Kidney epithelial cell (primary cell): ENCODE data around the gene CCHCR1. TPM values are rescaled to one million over a fixed set of nuclear protein-coding genes. Genes with fewer than 3 reads are reported as not detected.
"Not testable (repeated sequence)": the region's sequence is repeated elsewhere in the genome, so short reads cannot be mapped to it uniquely, and the experiment has no call there.

Experiments
- DNase-seq: peaks from one replicate; pipeline ENCODE4 v3.0.0-alpha.2; 2010; ENCODE audit warnings: low read depth
- H3K27me3 ChIP-seq: 2 replicates; pipeline ENCODE4 v1.6.0; 2011; ENCODE audit warnings: low read length; ENCODE audit not compliant: control insufficient read depth, insufficient read depth
- H3K36me3 ChIP-seq: 2 replicates; pipeline ENCODE4 v1.5.1; 2011; ENCODE audit warnings: low read length; ENCODE audit not compliant: control insufficient read depth, insufficient read depth
- H3K4me3 ChIP-seq: 2 replicates; pipeline ENCODE4 v1.5.1; 2011; ENCODE audit warnings: low read depth, mild to moderate bottlenecking, control low read depth, low read length
- total RNA-seq: library from RNA; depleted of rRNA; stranded (reverse); fragments of >200 nt; gene quantifications from 2 replicates; pipeline ENCODE4 v1.2.3, GENCODE V29; 2015
- TF ChIP-seq, protein P1 (sequence below): IDR thresholded peaks from 2 replicates; pipeline ENCODE4 v1.5.1; 2011; ENCODE audit warnings: mild to moderate bottlenecking, moderate library complexity, low read length, control low read depth, inconsistent platforms; ENCODE audit not compliant: insufficient read depth, poor library complexity, severe bottlenecking

The CCHCR1 gene
- total RNA-seq, 1 donor from 2014 or later, result 20.2 TPM

DNA sequence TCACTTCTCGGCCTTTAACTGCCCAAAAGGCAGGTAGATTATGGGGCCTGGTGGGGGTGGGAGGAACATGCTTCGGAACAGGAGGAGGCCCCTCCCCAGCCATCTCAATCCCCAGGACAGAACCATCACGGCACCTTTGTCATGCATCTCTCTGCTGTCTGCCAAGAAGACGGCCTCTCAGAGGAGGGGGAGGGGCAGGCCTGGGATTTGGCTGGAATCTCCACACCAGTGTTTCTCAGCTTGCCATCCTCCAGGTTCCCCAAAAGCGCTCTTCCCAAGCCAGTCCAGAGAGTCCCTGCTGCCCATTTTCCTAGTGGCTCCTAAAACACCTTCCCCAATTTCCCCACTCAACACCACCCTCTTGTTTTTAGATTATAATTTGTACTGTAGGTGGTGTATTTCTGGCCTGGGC is 15.4 kb upstream of the CCHCR1 start:
- DNase-seq, result no peak
- TF ChIP-seq, protein P1, sequence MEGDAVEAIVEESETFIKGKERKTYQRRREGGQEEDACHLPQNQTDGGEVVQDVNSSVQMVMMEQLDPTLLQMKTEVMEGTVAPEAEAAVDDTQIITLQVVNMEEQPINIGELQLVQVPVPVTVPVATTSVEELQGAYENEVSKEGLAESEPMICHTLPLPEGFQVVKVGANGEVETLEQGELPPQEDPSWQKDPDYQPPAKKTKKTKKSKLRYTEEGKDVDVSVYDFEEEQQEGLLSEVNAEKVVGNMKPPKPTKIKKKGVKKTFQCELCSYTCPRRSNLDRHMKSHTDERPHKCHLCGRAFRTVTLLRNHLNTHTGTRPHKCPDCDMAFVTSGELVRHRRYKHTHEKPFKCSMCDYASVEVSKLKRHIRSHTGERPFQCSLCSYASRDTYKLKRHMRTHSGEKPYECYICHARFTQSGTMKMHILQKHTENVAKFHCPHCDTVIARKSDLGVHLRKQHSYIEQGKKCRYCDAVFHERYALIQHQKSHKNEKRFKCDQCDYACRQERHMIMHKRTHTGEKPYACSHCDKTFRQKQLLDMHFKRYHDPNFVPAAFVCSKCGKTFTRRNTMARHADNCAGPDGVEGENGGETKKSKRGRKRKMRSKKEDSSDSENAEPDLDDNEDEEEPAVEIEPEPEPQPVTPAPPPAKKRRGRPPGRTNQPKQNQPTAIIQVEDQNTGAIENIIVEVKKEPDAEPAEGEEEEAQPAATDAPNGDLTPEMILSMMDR, result no peak
- no peaks in the 10 kb centered on the region for H3K36me3 ChIP-seq

DNA sequence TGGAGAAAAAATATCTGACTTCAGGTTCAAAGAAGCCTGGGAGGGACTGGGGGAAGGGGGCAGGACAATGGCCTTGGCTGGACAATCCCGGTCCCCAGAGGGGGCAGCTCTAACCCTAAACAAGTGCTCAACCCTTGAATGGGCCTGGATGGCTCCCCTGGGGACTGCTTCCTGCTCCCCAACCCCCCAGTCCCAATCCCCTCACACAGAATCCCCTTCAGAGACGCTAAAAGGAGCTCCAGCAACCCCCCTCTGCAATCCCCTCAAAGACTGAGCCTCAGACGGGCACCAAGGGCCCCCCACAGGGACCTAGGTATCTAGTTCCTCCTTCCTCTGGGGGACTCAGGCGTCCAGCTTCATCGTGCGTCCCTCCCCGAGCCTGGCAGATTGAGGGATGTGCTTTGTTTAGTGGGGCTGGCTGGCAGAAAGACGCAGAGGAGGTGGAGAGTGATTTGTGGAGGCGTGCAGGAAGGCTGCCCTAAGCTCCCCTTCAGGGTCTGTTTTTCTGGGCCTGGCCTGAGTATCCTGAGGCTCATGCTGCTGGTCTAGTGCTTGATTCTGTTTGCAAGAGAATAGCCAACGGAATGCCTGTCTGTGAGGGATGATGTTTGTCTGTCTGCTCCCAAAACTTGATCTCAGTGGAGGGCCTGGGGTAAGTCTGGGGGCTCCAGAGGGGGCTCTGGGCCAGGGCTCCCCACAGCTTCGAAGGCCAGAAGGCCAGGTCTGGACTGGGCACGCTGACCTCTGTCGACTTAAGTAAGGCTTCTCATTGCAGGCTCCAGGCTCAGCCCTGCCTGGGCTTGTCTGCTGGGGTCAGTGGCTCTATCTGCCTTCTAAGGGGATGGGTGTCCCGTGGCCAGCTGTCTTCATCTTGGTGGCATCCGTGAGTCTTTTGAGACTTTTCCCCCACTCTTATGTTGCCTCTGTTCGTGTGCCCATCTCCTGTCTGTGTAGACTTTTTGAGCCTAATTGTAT is 14.6 kb upstream of the CCHCR1 start:
- TF ChIP-seq, protein P1, result no peak
- Histone ChIP-seq H3K27me3 (no peaks in the 10 kb centered on the region), H3K36me3 (no peaks in the 10 kb centered on the region), H3K4me3 (no peak overlapping the region)
- DNase-seq, result no peak

More for the DNA sequence above, 15.4 kb upstream of the CCHCR1 start:
- Histone ChIP-seq H3K27me3 (no peaks in the 10 kb centered on the region), H3K4me3 (no peak overlapping the region)

DNA sequence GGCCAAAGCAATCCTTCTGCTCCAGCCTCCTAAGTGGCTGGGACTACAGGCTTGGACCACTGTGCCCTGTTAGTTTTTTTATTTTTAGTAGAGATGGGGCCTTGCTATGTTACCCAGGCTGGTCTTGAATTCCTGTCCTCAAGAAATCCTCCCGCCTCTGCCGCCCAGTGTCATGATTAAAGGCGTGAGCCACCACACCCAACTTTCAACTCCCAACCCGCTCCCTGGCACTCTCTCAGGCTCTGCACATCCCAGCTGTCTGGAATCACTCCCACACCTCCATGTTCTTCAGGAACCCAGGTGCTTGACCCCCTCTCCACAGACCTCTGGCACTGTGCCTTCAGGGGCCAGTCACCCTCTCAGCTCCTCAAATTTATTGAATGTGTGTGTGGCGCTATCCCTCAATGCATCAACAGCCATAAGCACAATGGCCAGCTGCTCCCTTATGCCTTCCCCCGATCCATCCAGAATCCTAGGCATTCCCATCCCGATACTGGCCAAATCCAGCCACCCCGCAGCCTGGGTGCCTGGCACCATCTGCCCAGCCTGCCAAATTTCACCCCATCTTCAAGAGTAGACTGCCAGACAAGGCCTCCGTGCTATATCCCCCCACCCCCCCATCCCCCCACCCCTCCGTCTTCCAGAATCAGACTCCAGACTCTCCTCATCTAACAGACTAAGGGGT is 13.5 kb upstream of the CCHCR1 start:
- Histone ChIP-seq H3K27me3 (no peaks in the 10 kb centered on the region), H3K36me3 (no peaks in the 10 kb centered on the region), H3K4me3 (no peak overlapping the region)
- TF ChIP-seq, protein P1, result no peak
- DNase-seq, result no peak

DNA sequence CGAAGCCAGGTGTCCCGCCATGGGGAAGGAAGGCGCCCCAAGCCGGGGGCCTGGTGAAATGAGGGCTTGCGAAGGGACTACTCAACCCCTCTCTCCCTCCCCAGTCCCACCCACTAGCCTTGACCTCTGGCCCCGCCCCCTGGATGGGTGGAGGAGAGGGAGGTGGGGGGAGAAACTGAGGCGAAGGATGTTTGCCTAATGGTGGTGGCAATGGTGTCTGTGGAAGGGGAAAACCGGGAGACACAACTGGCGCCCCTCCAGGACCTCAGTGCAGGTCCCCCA is 12.9 kb upstream of the CCHCR1 start, which contains the start of gene POU5F1:
POU5F1 (minus strand) TSS at position 83 of the 282 bp plus-strand sequence; CDS start at position 21, 62 bp downstream.
- no peak for DNase-seq
- Histone ChIP-seq H3K27me3 (no peaks in the 10 kb centered on the region), H3K4me3 (no peak within 1 kb of the TSS), H3K36me3 (no peaks in the 10 kb centered on the region)
- TF ChIP-seq, protein P1, result no peak

DNA sequence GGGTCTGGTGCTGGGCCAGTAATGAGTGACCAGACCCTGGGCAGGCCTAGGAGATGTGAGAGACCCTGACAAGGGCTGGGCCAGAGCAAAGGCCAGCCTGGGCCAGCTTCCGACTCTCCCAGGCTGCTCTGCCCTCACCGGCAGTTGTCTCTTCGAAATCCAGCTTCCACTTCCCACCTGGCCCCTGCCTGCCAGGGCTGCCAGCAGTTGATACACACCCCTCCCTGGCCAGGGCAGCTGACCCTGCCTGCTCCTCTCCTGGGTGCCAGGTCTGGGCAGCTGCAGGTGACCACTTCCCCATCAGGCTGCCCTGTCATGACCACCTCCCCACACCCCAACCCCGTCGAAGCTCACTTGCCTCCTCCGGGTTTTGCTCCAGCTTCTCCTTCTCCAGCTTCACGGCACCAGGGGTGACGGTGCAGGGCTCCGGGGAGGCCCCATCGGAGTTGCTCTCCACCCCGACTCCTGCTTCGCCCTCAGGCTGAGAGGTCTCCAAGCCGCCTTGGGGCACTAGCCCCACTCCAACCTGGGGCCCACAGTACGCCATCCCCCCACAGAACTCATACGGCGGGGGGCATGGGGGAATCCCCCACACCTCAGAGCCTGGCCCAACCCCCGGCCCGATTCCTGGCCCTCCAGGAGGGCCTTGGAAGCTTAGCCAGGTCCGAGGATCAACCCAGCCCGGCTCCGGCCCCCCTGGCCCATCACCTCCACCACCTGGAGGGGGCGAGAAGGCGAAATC is 12.4 kb upstream of the CCHCR1 start:
- H3K4me3 ChIP-seq, H3K27me3 ChIP-seq, DNase-seq, H3K36me3 ChIP-seq: not testable (repeated sequence)
